ENCODE measurements around the gene TUBB8.
"Not testable (repeated sequence)": the region's sequence is repeated elsewhere in the genome, so short reads cannot be mapped to it uniquely, and the experiment has no call there.

Gene TUBB8

DNA sequence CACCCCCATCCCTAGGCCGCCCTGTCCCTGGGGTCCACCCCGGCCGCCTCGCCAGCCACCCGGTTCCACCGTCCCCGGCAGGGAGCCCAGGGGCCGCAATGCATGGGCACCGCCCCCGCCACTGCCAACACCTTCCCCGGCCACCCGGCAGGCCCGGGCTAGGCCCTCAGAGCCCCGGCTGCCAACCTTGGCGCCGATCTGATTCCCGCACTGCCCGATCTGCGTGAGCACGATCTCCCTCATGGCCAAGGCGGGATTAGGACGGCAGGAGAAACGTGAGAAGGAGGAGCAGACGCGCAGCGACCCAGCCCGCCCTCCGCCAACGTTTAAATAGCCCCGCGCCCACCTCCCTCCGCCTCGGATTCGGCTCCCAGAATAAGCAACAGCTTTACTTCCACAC, at the start of gene TUBB8:
Gene TUBB8 (minus strand): TSS at position 301 of the 400 bp plus-strand sequence. CDS start 58 bp downstream, at position 243.
- DNase-seq = no peak

GRCh38 chr10:96466-96865, 47.4 kb upstream of the TUBB8 start:
- DNase-seq = no peak

DNA sequence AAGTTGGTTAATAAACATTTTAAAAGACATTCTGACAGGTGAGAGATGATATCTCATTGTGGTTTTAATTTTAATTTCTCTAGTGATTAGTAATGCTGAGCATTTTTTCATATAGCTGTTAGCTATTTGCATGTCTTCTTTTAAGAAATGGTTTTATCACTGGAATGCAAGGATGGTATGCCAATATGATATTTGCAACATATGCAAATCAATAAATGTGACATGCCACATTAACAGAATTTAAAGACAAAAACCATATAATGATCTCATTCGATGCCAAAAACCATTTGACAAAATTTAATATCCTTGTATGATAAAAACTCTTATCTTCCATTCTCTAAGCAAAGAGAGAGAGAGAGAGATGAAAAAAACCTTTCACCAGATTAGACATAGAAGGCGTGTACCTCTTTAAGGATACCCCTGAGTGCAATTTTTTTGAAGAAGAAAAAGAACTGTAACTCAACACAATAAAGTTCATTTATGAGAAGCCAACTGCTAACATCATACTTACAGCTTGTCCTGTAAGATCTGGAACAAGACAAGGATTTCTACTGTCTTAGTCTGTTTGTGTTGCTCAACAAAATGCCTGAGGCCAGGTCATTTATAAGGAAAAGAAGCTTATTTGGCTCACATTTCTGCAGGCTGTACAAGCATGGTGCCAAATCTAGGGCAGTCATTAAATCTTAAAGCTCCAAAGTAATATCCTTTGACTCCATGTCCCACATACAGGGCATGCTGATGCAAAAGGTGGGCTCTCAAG, 46.4 kb upstream of the TUBB8 start:
- DNase-seq = no peak

- DNase-seq = no peak
These were observed 45.5 kb upstream of the TUBB8 start for GRCh38 chr10:94613-95012.

DNA sequence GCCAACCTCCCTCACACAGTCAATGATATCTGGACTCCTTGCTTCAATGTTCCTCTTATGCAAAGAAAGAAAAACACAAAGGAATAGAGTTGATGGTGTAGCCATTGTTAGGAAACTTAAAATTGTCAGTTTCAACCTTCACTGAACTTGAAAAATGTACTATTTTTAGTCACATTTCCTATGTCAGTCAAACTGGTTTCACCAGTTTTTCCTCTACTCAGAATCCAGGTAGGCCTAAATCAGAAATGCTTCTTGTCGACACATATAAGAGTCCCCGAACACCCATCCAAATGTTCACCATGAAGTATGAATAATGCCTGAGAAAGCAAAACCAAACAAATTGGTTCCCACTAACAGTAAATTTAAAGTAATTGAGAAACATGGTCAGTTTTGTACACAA, 43.8 kb upstream of the TUBB8 start:
- no peak for DNase-seq

DNA sequence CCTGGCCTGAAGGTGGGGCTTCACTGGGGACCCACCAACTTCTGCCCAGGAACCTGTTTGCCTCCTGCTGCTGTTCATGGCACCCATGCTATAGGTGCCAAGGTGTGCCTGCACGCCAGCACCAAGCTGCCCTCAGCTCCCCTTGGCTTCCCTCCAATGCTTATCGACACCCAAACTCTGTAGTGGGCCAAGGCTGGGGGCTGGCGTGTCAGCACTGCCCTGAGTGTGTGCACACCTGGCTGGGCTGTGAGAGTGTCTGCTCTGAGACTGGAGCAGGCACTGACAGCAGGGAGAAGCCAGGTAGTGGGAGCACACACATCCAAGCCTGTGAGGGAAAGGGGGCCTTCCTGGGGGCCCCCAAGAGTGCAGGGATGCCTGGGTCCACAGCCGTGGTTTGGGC, 43.1 kb upstream of the TUBB8 start:
- no peak for DNase-seq

DNA sequence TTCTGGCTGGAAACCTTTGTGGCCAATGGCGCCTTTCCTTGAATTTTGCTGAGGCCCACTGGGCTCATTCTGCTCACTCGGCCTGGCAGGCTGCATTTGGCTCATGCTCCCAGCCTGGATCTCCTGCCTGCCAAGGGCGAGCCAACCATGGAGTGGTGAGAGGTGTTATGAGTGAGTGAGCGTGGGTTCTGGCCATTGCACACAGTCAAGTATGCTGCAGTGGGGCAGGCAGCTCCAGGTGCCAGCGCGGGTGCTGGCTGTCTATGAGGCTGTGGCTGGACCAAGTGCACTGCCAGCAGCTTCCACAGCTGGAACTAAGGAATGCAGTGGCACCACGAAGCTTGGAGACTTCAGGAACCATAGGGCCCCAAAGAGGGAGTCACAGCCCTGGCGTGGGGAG, 42.2 kb upstream of the TUBB8 start:
- no peak for DNase-seq

GRCh38 chr10:90161-90560, 41.1 kb upstream of the TUBB8 start:
- DNase-seq = no peak

- no peak for DNase-seq
These were observed 40.2 kb upstream of the TUBB8 start for GRCh38 chr10:89248-89647.

DNA sequence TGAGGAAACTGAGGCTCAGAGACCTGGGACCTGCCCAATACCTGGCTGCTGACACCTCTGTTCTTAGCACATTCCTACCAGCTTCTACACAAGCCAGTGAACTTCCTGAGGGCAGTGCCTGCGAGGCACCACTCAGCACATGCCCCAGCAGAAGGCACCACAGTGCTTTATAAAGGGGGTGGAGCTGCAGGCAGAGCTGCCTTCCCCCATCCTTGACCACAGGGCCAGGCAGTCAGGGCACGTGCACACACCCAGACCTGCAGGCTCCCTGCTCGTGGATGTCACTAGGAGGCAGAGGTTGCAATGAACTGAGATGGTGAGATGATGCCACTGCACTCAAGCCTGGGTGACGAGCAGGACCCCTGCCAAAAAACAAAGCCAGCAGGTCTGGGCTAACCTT, 39.2 kb upstream of the TUBB8 start:
- DNase-seq = no peak

GRCh38 chr10:87177-88080, 38.3 kb upstream of the TUBB8 start:
- DNase-seq = no peak

DNA sequence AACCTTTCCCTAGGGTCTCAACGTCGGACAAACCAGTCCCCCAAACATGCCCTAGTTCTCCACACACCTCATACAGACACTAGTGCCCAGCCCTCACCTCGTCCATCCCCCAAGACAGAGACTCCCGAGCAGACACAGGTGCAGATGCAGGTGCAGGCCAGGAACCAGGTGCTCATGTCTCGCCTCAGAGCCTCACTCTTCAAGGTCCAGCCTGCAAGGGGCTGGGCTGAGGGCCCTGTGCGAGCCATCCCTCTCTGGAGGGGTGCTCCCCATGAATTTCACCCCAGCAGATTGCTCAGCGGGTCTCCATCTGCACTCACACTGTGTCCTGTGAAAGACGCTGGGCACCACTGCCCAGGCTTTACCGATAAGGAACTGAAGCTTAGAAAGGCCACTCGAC, 36.9 kb upstream of the TUBB8 start:
- no peak for DNase-seq

GRCh38 chr10:85044-85443, 35.9 kb upstream of the TUBB8 start:
- no peak for DNase-seq

DNA sequence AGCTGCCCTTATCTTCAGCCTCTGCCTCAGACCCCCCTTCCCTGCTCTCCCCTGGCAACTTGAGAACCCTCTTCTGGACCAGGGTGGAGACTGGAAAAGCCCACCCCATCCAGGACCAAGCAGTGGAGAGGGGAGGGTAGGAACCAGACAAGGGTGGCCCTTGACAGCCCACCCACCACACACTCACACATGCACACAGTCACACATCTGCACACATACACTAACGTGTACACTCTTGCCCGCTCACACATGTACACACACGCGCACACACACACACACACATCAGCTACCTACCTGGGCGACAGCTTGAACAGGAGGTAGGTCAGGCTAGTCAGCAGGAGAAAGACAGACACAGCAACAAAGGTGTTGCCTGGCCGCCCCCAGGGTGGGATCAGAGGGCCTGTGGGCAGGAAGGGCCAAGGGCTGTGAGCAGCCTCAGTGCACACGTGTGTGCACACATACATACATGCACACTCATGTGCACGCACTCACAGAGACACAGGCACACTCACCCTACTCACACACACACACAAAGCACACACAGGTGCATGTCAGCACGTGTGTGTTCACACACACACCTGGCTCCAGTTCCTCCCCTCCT, 34.9 kb upstream of the TUBB8 start:
- DNase-seq = no peak

- no peak for DNase-seq
These were observed 31.5 kb upstream of the TUBB8 start for GRCh38 chr10:80477-81105.

DNA sequence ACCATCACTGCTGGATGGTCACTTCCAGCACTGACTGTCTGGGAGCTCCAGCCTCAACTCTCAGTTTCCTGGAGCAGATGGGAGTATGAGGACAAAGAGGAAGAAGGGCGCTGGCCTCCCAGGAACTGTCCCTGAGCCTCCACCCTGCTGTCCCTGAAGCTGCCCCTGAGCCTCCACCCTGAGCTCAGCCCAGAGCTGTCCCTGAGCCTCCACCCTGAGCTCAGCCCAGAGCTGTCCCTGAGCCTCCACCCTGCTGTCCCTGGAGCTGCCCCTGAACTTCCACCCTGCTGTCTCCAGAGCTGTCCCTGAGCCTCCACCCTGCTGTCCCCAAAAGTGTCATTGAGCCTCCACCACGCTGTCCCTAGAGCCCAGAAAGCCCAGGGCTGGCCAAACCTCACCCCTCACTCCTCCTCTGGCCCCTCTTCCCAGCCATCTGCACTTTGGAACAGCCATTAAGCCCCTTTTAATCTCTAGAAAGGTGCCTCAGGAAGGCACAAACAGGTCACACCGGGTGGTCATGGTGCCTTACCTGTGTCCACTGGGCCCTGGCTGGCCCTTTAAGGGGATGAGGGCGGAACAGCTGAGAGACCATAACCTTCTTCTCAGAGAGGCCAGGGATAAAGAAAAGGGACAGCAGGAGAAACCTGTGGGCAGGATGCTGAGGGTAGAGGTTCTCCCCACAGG, 30.6 kb upstream of the TUBB8 start:
- DNase-seq = no peak

DNA sequence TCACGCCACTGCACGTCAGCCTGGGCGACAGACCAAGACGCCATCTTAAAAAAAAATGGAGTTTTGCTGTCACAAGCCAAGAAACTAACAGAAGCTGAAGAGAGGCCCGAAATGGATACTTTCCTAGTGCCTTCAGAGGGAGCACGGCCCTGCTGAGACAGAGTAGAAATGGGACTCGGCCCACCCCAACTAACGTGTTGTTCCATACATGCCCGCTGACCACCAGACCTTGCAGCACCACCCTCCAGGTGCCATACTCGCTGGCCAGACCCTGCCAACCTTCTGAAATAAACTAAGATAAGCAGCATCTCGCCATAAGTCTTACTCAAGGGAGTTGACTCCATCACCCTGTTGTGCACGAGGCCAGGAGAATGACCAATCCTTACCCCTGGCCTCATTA, 29.5 kb upstream of the TUBB8 start:
- DNase-seq = no peak

- DNase-seq = not testable (repeated sequence)
These were observed 25.1 kb upstream of the TUBB8 start for GRCh38 chr10:74266-74621.

- DNase-seq = peak; percentile 59
These were observed 24.6 kb upstream of the TUBB8 start for GRCh38 chr10:73543-74265.

DNA sequence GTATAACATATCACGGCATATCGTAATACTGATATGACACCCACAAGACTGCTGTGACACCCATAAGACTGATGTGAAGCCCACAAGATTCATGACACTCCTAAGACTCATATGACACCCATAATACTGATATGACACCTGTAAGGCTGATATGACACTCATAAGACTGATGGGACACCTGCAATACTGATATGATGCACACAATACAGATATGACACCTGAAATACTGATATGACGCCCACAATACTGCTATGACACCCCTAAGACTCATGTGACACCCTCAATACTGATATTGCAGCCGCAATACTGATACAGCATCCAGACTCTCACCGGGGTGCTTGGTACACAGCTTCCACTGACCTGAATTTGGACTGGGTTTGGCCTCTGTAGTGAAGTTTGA, 19.1 kb upstream of the TUBB8 start:
- DNase-seq = not testable (repeated sequence)

GRCh38 chr10:49926-50325, 830 bp upstream of the TUBB8 start:
- DNase-seq = not testable (repeated sequence)

GRCh38 chr10:47864-48263, 1.2 kb downstream of the TUBB8 start:
- not testable (repeated sequence) for DNase-seq

Data from stimulated activated CD4-positive, alpha-beta T cell treated with anti-CD3 and anti-CD28 coated beads, Interleukin-15, amount 100 ng/mL, for 24 hours (primary cell).